ENCODE measurements around the gene HS2ST1.
A peak's percentile ranks its signal among the peaks of the same experiment; 100 is the strongest.

The HS2ST1 gene

DNA sequence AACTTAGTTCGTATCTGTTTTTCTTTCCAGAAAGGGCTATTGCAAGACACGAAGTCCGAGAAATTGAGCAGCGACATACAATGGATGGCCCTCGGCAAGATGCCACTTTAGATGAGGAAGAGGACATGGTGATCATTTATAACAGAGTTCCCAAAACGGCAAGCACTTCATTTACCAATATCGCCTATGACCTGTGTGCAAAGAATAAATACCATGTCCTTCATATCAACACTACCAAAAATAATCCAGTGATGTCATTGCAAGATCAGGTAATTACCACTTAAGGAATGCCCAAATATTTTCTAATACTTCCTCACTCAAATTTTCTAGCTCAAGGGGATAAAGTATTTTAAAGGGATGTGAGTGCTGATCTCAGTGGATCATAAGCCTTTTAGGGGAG, 158.5 kb downstream of the HS2ST1 start:
- no peak overlapping the region for H3K27ac ChIP-seq
- DNase-seq (ENCODE audit: low spot score): no peak
- H3K4me3 ChIP-seq: no peak overlapping the region
- TF ChIP-seq, protein P1, sequence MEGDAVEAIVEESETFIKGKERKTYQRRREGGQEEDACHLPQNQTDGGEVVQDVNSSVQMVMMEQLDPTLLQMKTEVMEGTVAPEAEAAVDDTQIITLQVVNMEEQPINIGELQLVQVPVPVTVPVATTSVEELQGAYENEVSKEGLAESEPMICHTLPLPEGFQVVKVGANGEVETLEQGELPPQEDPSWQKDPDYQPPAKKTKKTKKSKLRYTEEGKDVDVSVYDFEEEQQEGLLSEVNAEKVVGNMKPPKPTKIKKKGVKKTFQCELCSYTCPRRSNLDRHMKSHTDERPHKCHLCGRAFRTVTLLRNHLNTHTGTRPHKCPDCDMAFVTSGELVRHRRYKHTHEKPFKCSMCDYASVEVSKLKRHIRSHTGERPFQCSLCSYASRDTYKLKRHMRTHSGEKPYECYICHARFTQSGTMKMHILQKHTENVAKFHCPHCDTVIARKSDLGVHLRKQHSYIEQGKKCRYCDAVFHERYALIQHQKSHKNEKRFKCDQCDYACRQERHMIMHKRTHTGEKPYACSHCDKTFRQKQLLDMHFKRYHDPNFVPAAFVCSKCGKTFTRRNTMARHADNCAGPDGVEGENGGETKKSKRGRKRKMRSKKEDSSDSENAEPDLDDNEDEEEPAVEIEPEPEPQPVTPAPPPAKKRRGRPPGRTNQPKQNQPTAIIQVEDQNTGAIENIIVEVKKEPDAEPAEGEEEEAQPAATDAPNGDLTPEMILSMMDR (IDR thresholded peaks at IDR 0.05): no peak

DNA sequence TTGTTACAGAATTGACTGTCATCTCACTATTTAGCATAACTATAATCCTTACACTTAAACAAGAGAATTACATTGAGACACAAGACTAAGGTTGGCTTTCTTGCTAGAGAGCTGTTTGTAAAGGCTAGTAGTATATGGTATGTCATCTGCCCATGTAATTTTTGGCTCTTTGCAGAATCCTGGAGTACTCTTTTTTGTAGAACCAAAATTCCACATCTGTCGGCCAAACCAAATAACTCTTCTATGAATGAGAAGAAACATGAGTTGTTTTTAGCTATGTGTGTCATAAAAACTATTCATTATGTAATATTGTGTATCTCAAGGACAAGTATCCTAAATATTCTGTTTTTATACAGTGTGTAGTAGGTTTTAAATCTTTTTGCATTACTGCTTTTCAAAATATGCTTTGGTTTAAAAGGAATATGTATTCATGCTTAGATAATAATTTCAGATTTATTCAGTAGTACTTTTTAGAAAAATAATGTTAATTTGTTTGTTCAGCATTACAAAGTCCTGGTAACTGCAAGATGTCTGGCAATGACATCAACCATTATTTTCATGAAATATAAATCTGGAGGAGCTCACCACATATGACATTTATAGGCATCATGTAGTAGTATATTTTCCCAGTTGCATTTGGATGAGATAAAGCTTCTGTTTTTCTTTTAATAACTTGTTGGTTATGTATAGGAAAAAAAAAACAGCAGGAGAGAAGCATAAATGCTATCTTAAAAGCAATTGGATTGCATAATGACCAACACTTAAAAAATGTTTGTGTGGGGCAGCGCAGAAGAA, 159.8 kb downstream of the HS2ST1 start:
- Histone ChIP-seq H3K27ac (no peak overlapping the region), H3K4me3 (no peak overlapping the region)
- no peak for DNase-seq (ENCODE audit: low spot score)
- TF ChIP-seq, protein P1 (IDR thresholded peaks at IDR 0.05): no peak

DNA sequence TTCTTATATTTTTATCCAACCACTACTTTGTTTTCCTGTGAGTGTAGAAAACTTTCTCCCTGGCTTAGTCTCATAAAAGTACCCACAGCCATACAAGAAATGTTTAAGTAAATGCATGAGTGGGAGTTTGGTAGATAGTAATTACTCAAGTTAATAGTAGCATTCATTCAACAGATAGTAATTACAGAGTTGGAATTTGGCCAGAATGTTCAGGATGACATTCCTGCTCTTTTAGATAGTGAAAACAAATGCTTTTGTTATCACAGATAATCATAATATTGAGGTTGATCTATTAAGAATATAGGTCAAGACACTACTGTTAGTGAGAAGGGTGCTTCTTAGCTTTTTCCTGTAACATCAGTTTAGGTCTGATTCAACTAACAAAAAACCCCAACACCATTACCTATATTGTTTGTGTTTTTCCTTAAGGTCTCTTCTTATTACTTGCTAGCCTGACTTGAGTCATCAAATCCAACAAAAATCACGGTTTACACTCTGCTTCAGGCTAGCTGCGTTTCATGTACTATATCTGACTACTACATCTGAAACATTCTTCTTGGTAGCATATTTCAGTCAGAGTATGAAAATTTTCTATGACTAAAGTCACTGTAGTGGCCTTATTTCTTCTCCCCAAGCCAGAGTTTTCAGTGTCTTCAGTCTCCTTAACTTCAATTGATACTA, 163.7 kb downstream of the HS2ST1 start:
- no peak for DNase-seq (ENCODE audit: low spot score)
- TF ChIP-seq, protein P1 (IDR thresholded peaks at IDR 0.05): no peak
- no peak overlapping the region for H3K4me3 ChIP-seq
- H3K27ac ChIP-seq: no peak overlapping the region

DNA sequence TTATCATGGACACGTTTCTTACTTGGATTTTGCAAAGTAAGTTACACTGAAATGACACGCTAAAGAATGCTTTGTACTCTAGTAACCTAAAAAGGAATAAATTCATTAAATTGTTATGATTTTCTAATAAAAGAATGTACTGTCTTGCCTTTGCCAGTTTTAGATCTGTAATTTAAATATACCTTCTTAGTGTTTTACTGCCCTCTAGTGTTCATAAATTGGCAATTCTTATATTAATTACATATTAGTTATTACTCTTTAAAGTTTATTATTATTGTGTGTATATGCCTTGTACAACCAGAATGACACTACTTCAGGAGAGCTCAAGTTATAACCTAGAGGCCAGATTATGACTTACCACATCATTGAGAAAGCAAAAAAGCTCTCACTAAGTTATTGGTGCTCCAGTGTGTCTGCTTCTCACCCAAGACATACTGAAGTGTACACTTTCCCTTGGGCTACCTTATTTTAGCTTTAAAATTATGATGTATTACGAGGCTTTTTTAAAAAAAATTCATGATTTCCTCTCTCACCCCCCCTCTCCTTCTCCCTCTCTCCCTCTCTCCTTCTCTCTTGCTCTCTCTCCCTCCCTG, 169.9 kb downstream of the HS2ST1 start:
- no peak for DNase-seq (ENCODE audit: low spot score)
- Histone ChIP-seq H3K4me3 (no peak overlapping the region), H3K27ac (no peak overlapping the region)
- TF ChIP-seq, protein P1 (IDR thresholded peaks at IDR 0.05): peak; percentile 52

DNA sequence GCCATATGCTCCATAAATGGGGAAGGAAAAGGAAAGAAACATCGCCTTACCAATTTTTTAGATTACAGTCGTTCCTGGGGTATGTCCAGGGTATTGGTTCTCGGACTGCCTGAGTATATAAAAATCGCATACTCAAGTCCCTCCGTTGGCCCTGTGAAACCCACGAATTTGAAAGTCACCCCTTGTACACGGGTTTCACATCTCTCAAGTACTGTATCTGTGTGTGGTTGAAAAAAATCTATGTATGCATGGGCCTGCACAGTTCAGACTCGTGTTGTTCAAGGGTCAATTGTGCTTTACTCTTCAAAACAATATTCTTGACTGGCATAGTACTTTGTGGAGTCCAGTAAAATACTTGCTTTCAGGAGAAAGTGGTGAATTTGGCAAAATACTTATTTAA, 171.7 kb downstream of the HS2ST1 start:
- H3K4me3 ChIP-seq: no peak overlapping the region
- DNase-seq (ENCODE audit: low spot score): no peak

DNA sequence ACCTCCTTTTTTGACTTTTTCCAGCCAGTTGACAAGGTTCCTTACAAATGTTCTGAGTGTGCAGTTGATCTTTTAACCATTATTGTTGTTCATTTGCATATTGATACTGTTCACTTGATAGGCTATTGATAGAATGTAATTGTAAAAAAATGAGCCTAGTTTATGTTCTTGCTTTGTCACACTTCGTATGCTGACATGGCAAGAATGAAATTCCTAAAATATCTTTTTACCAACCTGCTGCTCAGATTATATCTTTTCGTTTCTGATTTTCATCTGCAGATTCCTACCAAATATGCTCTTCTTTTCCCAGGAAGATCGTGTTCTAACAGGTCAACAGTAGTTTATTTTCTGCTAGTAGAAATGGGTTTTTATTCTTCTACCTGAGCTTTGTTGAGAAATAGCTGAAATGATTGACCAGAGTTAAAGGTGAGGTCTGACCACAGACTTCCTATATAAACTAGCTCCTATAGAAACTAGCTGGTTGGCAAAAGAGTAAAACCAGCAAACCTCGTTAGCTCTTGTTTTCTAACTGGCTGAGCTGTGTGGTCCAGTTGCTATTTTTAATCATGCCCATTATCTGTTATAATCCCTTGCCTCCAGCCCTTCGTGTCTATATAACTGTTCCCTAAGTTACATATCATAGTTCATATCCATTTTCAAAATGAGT, 174.8 kb downstream of the HS2ST1 start:
- H3K27ac ChIP-seq: no peak overlapping the region
- TF ChIP-seq, protein P1 (IDR thresholded peaks at IDR 0.05): no peak

More for the DNA sequence above, 171.7 kb downstream of the HS2ST1 start:
- no peak overlapping the region for H3K27ac ChIP-seq
- TF ChIP-seq, protein P1 (IDR thresholded peaks at IDR 0.05): no peak

More for the DNA sequence above, 174.8 kb downstream of the HS2ST1 start:
- no peak overlapping the region for H3K4me3 ChIP-seq
- DNase-seq (ENCODE audit: low spot score): no peak
